GM21786 (cell line): Measurements from ENCODE around the gene SIAH2.

Experiments
- ATAC-seq: cut with Tn5 transposase; IDR thresholded peaks from one replicate; pipeline ENCODE4 v1.9.1; 2021; ENCODE audit not compliant: unreplicated experiment

SIAH2 gene

DNA sequence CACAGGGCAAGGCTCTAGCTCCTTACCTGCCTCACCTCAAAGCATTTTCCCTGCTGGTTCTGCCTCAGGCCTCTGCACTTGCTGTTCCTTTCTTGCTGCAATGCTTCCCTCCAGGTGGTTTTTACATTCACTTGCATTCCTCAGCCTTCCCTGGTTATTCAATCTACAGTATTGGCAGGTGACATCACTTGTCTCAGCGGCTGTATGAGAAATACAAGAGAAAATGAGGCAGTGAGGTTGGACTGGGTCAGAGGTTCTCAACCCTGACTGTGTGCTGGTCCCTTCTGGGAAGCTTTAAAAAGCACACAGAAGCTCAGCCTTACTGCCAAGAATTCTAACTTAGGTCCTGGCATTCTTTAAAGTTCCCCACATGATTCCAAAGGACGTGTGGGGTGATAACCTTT lies 26.7 kb downstream of the SIAH2 start:
- no peak for ATAC-seq

- ATAC-seq, result no peak
Observed at GRCh38 chr3:150734795-150735119, 28.2 kb downstream of the SIAH2 start.

- no peak for ATAC-seq
Observed at GRCh38 chr3:150733936-150734794, 28.8 kb downstream of the SIAH2 start.

- ATAC-seq, result no peak
Observed at GRCh38 chr3:150733373-150733935, 29.5 kb downstream of the SIAH2 start.

DNA sequence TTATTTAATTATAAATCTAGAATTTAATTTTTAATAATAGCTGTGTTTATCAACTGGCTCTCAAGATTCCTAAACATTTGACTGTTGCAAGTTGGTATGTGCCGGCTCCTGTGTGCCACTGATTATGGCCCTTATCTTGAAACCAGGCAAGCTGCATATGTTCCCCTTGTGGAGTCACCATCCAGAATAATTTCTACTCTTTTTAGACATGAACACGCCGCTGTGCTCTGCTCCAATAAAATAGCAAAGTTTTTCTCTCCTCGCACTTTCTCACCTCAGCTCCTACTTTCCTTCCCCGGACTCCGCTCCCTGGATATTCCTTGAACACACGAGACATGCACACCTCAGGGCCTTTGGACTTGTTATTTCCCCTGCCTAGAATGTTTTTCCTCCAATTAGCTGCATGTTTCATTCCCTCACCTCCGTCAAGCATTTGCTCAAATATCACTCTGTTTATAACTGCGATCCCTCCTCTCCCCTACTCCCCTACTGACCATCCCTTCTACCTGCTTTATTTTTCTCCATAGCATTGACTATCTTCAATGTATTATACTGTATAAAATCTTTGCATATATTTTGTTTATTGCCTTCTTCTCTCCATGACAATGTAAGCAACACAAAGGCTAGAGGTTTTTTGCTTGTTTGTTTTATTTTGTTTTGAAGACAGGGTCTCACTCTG lies 33.1 kb downstream of the SIAH2 start:
- no peak for ATAC-seq

DNA sequence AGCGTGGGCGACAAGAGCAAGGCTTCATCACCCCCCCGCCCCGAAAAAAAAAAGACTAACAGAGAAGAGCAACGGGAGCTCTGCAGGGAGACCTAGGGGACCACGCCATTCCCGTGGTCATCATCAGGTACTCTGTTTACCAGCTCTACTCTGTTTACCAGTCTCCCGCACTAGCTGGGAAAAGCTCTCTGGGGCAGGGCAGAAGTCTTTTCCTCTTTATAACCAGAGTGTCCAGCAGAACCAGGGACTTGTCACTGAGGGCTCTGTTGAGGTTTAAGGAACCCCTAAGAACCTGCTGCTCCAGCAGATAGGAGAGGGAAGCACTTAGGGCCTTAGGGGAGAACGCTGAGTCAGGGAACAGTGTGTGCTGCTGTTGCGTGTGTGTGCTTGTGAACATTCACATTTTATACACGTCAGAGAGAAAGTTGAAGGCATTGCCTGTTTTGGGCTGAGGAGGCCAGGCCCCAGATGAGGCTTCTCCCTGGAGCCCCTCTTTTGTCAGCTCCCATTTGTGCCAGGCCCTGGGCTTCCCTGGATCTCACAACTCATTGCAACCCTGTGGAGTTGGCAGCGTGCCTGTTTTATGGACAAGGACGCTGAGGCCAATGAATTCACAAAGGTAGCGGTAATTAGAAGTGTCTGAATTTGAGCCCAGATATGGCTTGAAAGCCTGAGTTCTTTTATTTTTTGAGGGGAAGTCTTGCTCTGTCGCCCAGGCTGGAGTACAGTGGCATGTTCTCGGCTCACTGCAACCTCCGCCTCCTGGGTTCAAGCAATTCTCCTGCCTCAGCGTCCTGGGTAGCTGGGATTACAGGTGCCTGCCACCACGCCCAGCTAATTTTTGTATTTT lies 35.1 kb downstream of the SIAH2 start:
- ATAC-seq, result no peak

GRCh38 chr3:150725548-150725947 lies 37.4 kb downstream of the SIAH2 start:
- ATAC-seq, result no peak

DNA sequence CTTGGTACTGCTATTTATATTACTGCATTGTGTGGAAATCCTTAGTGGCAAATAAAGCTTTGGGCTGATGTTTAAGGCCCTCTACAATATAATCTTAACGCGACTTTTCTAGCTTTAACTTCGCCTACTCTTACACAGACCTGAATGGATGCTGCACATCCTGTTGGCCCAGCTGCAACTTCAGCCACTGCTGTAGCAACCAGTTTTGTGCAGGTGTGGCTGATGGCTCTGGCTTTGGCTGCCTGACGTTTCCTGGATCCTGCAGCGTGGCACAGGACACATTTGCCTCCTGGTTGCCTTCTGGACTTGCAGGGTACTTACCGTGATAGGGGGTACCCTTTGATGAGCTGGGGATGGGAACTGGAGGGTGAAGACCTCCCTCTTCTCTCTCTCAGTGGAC lies 39.0 kb downstream of the SIAH2 start:
- ATAC-seq, result no peak

GRCh38 chr3:150722267-150722666 lies 40.7 kb downstream of the SIAH2 start:
- no peak for ATAC-seq

- peak; percentile 89 for ATAC-seq
Observed at GRCh38 chr3:150721285-150722130, 41.5 kb downstream of the SIAH2 start.

- no peak for ATAC-seq
Observed at GRCh38 chr3:150720444-150720843, 42.5 kb downstream of the SIAH2 start.

DNA sequence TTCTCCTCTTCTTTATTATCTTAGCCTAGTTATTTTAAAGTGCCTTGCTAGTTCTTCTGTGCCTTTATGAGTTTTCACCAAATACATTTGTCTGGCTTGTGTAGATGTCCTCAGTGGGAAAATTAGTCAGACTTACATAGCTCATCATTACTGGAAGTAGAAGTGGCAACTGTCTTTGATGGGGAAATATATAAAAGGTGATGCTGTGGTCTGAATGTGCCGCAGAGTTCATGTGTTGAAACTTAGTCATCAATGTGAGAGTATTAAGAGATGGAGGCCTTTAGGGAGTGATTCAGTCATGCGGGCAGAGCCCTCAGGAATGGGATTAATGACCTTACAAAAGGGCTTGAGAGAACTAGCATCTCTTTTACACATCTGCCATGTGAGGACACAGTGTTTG lies 52.9 kb downstream of the SIAH2 start:
- ATAC-seq, result no peak

DNA sequence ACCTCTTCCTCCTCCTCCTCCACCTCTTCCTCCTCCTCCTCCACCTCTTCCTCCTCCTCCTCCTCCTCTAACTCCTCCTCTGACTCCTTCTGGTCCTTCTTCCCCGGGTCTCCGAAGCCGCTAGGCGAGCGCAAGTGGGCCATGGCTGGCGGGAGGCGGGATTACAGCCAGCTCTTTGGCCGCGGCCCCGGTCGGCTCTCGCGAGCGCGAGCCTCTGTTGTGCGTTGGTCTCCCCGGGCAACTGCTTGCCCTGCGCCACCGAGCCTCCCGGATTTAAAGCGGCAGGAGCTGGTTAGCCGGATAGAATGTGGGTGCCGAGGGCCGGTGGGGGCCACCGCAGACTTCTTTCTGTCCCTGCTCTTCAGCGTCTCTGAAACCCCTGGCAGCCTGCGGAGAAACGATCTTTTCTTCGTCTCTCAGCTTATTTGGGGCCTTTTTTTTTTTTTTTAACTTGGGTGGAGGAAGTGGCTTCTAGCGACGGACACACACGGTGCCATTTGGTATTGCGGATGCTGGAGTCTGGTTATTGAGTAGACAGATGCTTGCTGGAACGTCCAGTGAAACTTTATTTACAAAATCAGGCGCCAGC lies 59.1 kb downstream of the SIAH2 start, which contains the start of gene ERICH6:
Gene ERICH6, minus strand, starts transcription at position 165 of the 589 bp plus-strand sequence. Its CDS starts 22 bp downstream, at position 143.
- ATAC-seq, result peak; percentile 99

GRCh38 chr3:150703299-150703755 lies 59.6 kb downstream of the SIAH2 start:
- peak; percentile 31 for ATAC-seq

- ATAC-seq, result no peak
Observed at GRCh38 chr3:150699068-150699639, 63.8 kb downstream of the SIAH2 start.

GRCh38 chr3:150697646-150698045 lies 65.3 kb downstream of the SIAH2 start:
- no peak for ATAC-seq

GRCh38 chr3:150691414-150692040 lies 71.4 kb downstream of the SIAH2 start:
- no peak for ATAC-seq
